Non-pigmented ciliary epithelial cell (primary cell): ENCODE measurements around the gene HACD2.
A peak's percentile ranks its signal among the peaks of the same experiment; 100 is the strongest.
"Not testable (repeated sequence)": the region's sequence is repeated elsewhere in the genome, so short reads cannot be mapped to it uniquely, and the experiment has no call there.

ENCODE experiments used
- DNase-seq: peaks from one replicate; pipeline ENCODE4 v3.0.0-alpha.2; 2010; ENCODE audit warnings: low read depth

HACD2 gene

GRCh38 chr3:123523023-123523412, 61.8 kb downstream of the HACD2 start:
- DNase-seq = no peak

- no peak for DNase-seq
These were observed 62.4 kb downstream of the HACD2 start for GRCh38 chr3:123522320-123523022.

GRCh38 chr3:123521179-123521969, 63.5 kb downstream of the HACD2 start:
- no peak for DNase-seq

- no peak for DNase-seq
These were observed 64.2 kb downstream of the HACD2 start for GRCh38 chr3:123520656-123521055.

GRCh38 chr3:123518892-123519485, 65.9 kb downstream of the HACD2 start:
- DNase-seq = no peak

- no peak for DNase-seq
These were observed 73.1 kb downstream of the HACD2 start for GRCh38 chr3:123511726-123512125.

GRCh38 chr3:123511084-123511483, 73.8 kb downstream of the HACD2 start:
- no peak for DNase-seq

- DNase-seq = no peak
These were observed 76.7 kb downstream of the HACD2 start for GRCh38 chr3:123508178-123508577.

- no peak for DNase-seq
These were observed 79.0 kb downstream of the HACD2 start for GRCh38 chr3:123505820-123506219.

GRCh38 chr3:123503203-123503602, 81.7 kb downstream of the HACD2 start:
- no peak for DNase-seq

GRCh38 chr3:123499322-123499721, 85.5 kb downstream of the HACD2 start:
- peak; percentile 17 for DNase-seq

- no peak for DNase-seq
These were observed 86.1 kb downstream of the HACD2 start for GRCh38 chr3:123498761-123499160.

GRCh38 chr3:123493912-123494311, 90.9 kb downstream of the HACD2 start:
- no peak for DNase-seq

- DNase-seq = no peak
These were observed 92.8 kb downstream of the HACD2 start for GRCh38 chr3:123491966-123492587.

GRCh38 chr3:123489400-123490004, 95.4 kb downstream of the HACD2 start:
- peak; percentile 4 for DNase-seq

GRCh38 chr3:123488645-123489347, 96.1 kb downstream of the HACD2 start:
- no peak for DNase-seq

- DNase-seq = not testable (repeated sequence)
These were observed 97.8 kb downstream of the HACD2 start for GRCh38 chr3:123487063-123487462.

- DNase-seq = no peak
These were observed 98.4 kb downstream of the HACD2 start for GRCh38 chr3:123486460-123486859.

GRCh38 chr3:123485551-123485950, 99.3 kb downstream of the HACD2 start:
- DNase-seq = no peak

GRCh38 chr3:123483146-123483545, 101.7 kb downstream of the HACD2 start:
- DNase-seq = no peak

GRCh38 chr3:123481722-123482457, 103.0 kb downstream of the HACD2 start:
- DNase-seq = no peak
